ENCODE results near the gene SLC38A10. TPM values are rescaled to one million over a fixed set of nuclear protein-coding genes. Genes with fewer than 3 reads are reported as not detected.

The SLC38A10 gene
- total and polyA plus RNA-seq, 2 donors from 2014 or later: 72.7 to 89.7 TPM

DNA sequence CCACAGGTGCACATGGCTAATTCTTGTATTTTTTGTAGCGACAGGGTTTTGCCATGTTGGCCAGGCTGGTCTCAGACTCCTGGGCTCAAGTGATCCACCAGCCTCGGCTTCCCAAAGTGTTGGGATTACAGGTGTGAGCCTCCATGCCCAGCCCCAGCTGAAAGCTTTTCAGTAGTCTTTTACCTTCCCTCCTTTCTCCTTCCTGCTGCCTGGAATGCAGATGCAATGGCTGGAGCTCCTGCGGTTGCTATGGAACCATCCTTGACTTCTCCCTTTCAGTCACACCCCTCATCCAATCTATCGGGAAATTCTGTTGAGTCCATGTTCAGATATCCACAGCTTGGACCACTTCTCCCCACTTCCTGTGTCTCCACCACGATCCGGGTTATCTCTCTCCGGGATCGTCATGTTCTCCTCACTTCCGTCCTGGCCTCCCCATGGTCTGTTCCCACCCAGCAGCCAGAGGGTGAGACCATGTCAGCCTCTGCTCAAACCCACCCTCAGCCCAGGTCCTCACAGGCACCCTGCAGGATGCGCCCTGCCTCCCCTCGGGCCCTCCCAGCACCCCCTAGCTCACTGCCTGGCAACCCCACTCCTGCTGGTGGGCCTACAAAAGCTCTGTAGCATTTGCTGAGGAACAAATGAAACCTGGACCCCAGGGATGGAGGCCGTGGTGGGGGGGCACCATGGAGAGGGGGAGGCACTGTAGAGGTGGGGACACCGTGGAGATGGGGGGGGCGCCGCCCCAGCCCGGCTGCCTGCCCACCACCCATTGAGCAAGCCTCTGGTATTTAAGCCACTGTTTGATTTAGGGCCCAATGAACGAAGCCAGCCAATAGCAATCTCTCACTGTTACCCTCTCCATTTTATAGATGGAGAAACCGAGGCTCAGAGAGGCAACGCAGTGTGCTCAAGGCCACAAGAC is 12.8 kb upstream of the SLC38A10 start:
- DNase-seq: peak in 1 of 5 donors; percentile 58
- Histone ChIP-seq H3K36me3 (ENCODE audit: control insufficient read depth in 2 of 3, insufficient read depth in 3 of 3, low read length in 3 of 3) (no peaks in the 10 kb centered on the region), H3K27ac (ENCODE audit: low read depth in 2 of 2, low read length in 2 of 2) (no peak overlapping the region), H3K4me3 (ENCODE audit: low read length in 3 of 3) (no peak overlapping the region), H3K27me3 (ENCODE audit: control insufficient read depth, insufficient read depth, low read length) (no peaks in the 10 kb centered on the region), H3K4me1 (ENCODE audit: control insufficient read depth in 2 of 3, insufficient read depth in 2 of 3, low read depth in 1 of 3, low read length in 3 of 3) (peaks cover 0 to 9% (median 6%) of the 10 kb centered on the region in 3 donors), H3K9ac (ENCODE audit: low read length in 3 of 3) (no peak overlapping the region), H3K9me3 (ENCODE audit: control insufficient read depth in 2 of 3, insufficient read depth in 1 of 3, low read length in 3 of 3) (no peaks in the 10 kb centered on the region)
- TF ChIP-seq, protein P1, sequence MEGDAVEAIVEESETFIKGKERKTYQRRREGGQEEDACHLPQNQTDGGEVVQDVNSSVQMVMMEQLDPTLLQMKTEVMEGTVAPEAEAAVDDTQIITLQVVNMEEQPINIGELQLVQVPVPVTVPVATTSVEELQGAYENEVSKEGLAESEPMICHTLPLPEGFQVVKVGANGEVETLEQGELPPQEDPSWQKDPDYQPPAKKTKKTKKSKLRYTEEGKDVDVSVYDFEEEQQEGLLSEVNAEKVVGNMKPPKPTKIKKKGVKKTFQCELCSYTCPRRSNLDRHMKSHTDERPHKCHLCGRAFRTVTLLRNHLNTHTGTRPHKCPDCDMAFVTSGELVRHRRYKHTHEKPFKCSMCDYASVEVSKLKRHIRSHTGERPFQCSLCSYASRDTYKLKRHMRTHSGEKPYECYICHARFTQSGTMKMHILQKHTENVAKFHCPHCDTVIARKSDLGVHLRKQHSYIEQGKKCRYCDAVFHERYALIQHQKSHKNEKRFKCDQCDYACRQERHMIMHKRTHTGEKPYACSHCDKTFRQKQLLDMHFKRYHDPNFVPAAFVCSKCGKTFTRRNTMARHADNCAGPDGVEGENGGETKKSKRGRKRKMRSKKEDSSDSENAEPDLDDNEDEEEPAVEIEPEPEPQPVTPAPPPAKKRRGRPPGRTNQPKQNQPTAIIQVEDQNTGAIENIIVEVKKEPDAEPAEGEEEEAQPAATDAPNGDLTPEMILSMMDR (IDR thresholded peaks at IDR 0.05; ENCODE audit: borderline replicate concordance, extremely low read depth, insufficient read depth): no peak
- no peak for FAIRE-seq
- intact Hi-C loops (cut with DNase I): no loop called here

DNA sequence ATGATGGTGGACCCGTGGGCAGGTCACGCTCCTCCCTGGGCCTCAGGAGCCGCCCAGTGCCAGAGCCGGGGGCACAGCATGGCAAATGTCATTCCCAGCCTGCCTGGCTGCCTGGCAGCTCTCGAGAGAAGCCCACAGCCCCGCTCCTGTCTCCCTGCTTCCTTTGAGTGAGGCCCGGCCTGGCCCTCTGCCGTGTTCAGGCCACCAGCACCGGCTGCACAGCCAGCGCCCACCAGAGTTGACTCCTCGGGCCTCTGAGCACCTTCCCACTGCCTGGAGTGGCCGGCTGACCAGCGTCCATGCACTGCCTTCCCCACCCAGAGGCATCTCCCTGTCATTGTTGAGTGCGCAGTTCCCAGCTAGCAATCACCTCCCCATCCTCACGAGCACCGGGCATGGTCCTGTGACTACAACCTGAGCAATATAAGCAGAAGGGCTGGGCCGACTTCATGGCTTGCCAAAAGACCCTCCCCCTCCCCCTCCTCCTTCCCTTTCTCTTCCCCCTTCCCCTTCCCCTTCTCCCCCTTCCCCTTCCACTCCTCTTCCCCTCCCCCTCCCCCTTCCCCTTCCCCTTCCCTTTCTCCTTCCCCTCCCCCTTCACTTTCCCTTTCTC is 11.9 kb upstream of the SLC38A10 start:
- Histone ChIP-seq H3K27ac (ENCODE audit: low read depth in 2 of 2, low read length in 2 of 2) (no peak overlapping the region), H3K27me3 (ENCODE audit: control insufficient read depth, insufficient read depth, low read length) (no peaks in the 10 kb centered on the region), H3K36me3 (ENCODE audit: control insufficient read depth in 2 of 3, insufficient read depth in 3 of 3, low read length in 3 of 3) (no peaks in the 10 kb centered on the region), H3K4me3 (ENCODE audit: low read length in 3 of 3) (no peak overlapping the region), H3K4me1 (ENCODE audit: control insufficient read depth in 2 of 3, insufficient read depth in 2 of 3, low read depth in 1 of 3, low read length in 3 of 3) (peaks cover 0 to 9% (median 6%) of the 10 kb centered on the region in 3 donors), H3K9ac (ENCODE audit: low read length in 3 of 3) (no peak overlapping the region), H3K9me3 (ENCODE audit: control insufficient read depth in 2 of 3, insufficient read depth in 1 of 3, low read length in 3 of 3) (no peaks in the 10 kb centered on the region)
- FAIRE-seq (no peak), DNase-seq (no peak)
- TF ChIP-seq, protein P1 (IDR thresholded peaks at IDR 0.05; ENCODE audit: borderline replicate concordance, extremely low read depth, insufficient read depth): no peak
- intact Hi-C loops (cut with DNase I): no loop called here

DNA sequence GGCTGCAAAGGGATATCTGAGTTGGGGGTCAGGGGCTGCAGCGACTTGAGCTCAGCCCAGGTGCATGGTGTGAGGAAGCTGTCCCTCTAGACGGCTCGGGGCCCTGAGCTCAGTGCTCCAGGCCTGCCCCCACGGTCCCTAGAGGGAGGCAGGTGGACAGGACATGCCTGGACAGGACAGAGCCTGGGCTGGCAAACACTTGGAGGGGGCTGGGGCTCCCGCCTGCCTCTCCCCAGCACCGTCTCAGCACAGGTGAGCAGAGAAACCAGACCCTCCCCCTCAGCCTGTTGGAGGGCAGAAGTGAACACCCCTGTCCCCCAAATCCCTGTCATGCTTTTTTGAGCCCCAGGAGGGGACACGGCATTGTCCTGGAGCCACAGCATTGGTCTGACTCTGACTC is 11.4 kb upstream of the SLC38A10 start:
- TF ChIP-seq, protein P1 (IDR thresholded peaks at IDR 0.05; ENCODE audit: borderline replicate concordance, extremely low read depth, insufficient read depth): no peak
- Histone ChIP-seq H3K4me3 (ENCODE audit: low read length in 3 of 3) (no peak overlapping the region), H3K9ac (ENCODE audit: low read length in 3 of 3) (no peak overlapping the region), H3K36me3 (ENCODE audit: control insufficient read depth in 2 of 3, insufficient read depth in 3 of 3, low read length in 3 of 3) (no peaks in the 10 kb centered on the region), H3K27me3 (ENCODE audit: control insufficient read depth, insufficient read depth, low read length) (no peaks in the 10 kb centered on the region), H3K27ac (ENCODE audit: low read depth in 2 of 2, low read length in 2 of 2) (no peak overlapping the region), H3K4me1 (ENCODE audit: control insufficient read depth in 2 of 3, insufficient read depth in 2 of 3, low read depth in 1 of 3, low read length in 3 of 3) (peaks cover 0 to 11% (median 6%) of the 10 kb centered on the region in 3 donors), H3K9me3 (ENCODE audit: control insufficient read depth in 2 of 3, insufficient read depth in 1 of 3, low read length in 3 of 3) (no peaks in the 10 kb centered on the region)
- intact Hi-C loops (cut with DNase I): no loop called here
- no peak for DNase-seq
- no peak for FAIRE-seq

Data from kidney (tissue), 14 donors.